ENCODE measurements around the gene TANGO2.
A peak's percentile ranks its signal among the peaks of the same experiment; 100 is the strongest.

Gene TANGO2

GRCh38 chr22:20111689-20112622 is 91.0 kb downstream of the TANGO2 start:
- peaks cover 8% of the 10 kb centered on the region for H3K36me3 ChIP-seq (ENCODE audit: control insufficient read depth, insufficient read depth, low read length)
- no peak overlapping the region for H3K4me3 ChIP-seq (ENCODE audit: low read length)
- H3K4me1 ChIP-seq (ENCODE audit: control insufficient read depth, insufficient read depth, low read length): peaks cover 6% of the 10 kb centered on the region
- no peaks in the 10 kb centered on the region for H3K27me3 ChIP-seq (ENCODE audit: control insufficient read depth, insufficient read depth, low read length)
- H3K9ac ChIP-seq (ENCODE audit: low read length): no peak overlapping the region
- H3K9me3 ChIP-seq (ENCODE audit: control insufficient read depth, low read length): no peaks in the 10 kb centered on the region

- Histone ChIP-seq H3K4me1 (ENCODE audit: control insufficient read depth, insufficient read depth, low read length) (peaks cover 6% of the 10 kb centered on the region), H3K36me3 (ENCODE audit: control insufficient read depth, insufficient read depth, low read length) (peaks cover 3% of the 10 kb centered on the region), H3K9ac (ENCODE audit: low read length) (no peak overlapping the region), H3K4me3 (ENCODE audit: low read length) (no peak overlapping the region), H3K9me3 (ENCODE audit: control insufficient read depth, low read length) (no peaks in the 10 kb centered on the region), H3K27me3 (ENCODE audit: control insufficient read depth, insufficient read depth, low read length) (no peaks in the 10 kb centered on the region)
Measured at GRCh38 chr22:20112623-20113511, 92.0 kb downstream of the TANGO2 start.

GRCh38 chr22:20113551-20114310 is 92.8 kb downstream of the TANGO2 start:
- Histone ChIP-seq H3K4me3 (ENCODE audit: low read length) (no peak overlapping the region), H3K27me3 (ENCODE audit: control insufficient read depth, insufficient read depth, low read length) (no peaks in the 10 kb centered on the region), H3K36me3 (ENCODE audit: control insufficient read depth, insufficient read depth, low read length) (peaks cover 3% of the 10 kb centered on the region), H3K9ac (ENCODE audit: low read length) (no peak overlapping the region), H3K9me3 (ENCODE audit: control insufficient read depth, low read length) (no peaks in the 10 kb centered on the region), H3K4me1 (ENCODE audit: control insufficient read depth, insufficient read depth, low read length) (peaks cover 12% of the 10 kb centered on the region)

- Histone ChIP-seq H3K9ac (ENCODE audit: low read length) (no peak overlapping the region), H3K4me3 (ENCODE audit: low read length) (no peak overlapping the region), H3K9me3 (ENCODE audit: control insufficient read depth, low read length) (no peaks in the 10 kb centered on the region), H3K36me3 (ENCODE audit: control insufficient read depth, insufficient read depth, low read length) (no peaks in the 10 kb centered on the region), H3K27me3 (ENCODE audit: control insufficient read depth, insufficient read depth, low read length) (no peaks in the 10 kb centered on the region), H3K4me1 (ENCODE audit: control insufficient read depth, insufficient read depth, low read length) (peaks cover 15% of the 10 kb centered on the region)
Measured at GRCh38 chr22:20114506-20115475, 93.9 kb downstream of the TANGO2 start.

- Histone ChIP-seq H3K4me1 (ENCODE audit: control insufficient read depth, insufficient read depth, low read length) (peaks cover 15% of the 10 kb centered on the region), H3K4me3 (ENCODE audit: low read length) (peak within 1 kb of the TSS; percentile 63), H3K27me3 (ENCODE audit: control insufficient read depth, insufficient read depth, low read length) (no peaks in the 10 kb centered on the region), H3K9me3 (ENCODE audit: control insufficient read depth, low read length) (no peaks in the 10 kb centered on the region), H3K9ac (ENCODE audit: low read length) (peak within 1 kb of the TSS; percentile 83), H3K36me3 (ENCODE audit: control insufficient read depth, insufficient read depth, low read length) (no peaks in the 10 kb centered on the region)
Measured at GRCh38 chr22:20115691-20116375, 94.9 kb downstream of the TANGO2 start, which contains the start of gene RANBP1. RANBP1 (plus strand) TSS chr22:20116104; CDS start chr22:20116185, 81 bp downstream.

GRCh38 chr22:20116376-20116950 is 95.6 kb downstream of the TANGO2 start:
- no peaks in the 10 kb centered on the region for H3K36me3 ChIP-seq (ENCODE audit: control insufficient read depth, insufficient read depth, low read length)
- no peaks in the 10 kb centered on the region for H3K9me3 ChIP-seq (ENCODE audit: control insufficient read depth, low read length)
- no peaks in the 10 kb centered on the region for H3K27me3 ChIP-seq (ENCODE audit: control insufficient read depth, insufficient read depth, low read length)
- peaks cover 15% of the 10 kb centered on the region for H3K4me1 ChIP-seq (ENCODE audit: control insufficient read depth, insufficient read depth, low read length)
- peak overlapping the region; percentile 63 for H3K4me3 ChIP-seq (ENCODE audit: low read length)
- peak overlapping the region; percentile 83 for H3K9ac ChIP-seq (ENCODE audit: low read length)

All from mucosa of stomach (tissue), 1 donor.